PC-3 (cell line): ENCODE data around the gene TBC1D16.

Experiments
- CTCF ChIP-seq: fragments of 300-600 bp; sonication (generic); conservative IDR thresholded peaks from 2 replicates; pipeline ENCODE4 v1.5.1; 2017; ENCODE audit warnings: antibody characterized with exemption, low read depth, mild to moderate bottlenecking, low read length
- EZH2 ChIP-seq: fragments of 300-600 bp; sonication (generic); IDR thresholded peaks from one replicate; pipeline ENCODE4 v1.6.1; 2017; ENCODE audit warnings: antibody characterized with exemption, mild to moderate bottlenecking, low read length; ENCODE audit not compliant: unreplicated experiment

- TF ChIP-seq CTCF (no peak), EZH2 (no peak)
These were observed 107.0 kb downstream of the TBC1D16 start for GRCh38 chr17:79928502-79929256.
